HepG2 (cell line): Measurements from ENCODE around the gene RHOC. TPM values are rescaled to one million over a fixed set of nuclear protein-coding genes. Genes with fewer than 3 reads are reported as not detected.

Experiments
- FOXP1 ChIP-seq, 2 experiments: fragments of 450-650 bp in 1 of 2; IDR thresholded peaks; 2 replicates each; pipeline ENCODE4 v1.6.1; 2017 to 2018; ENCODE audit warnings: antibody characterized with exemption in 1 of 2
- MAZ ChIP-seq, 2 experiments: sonication (generic) in 1 of 2; formaldehyde crosslinking in 1 of 2; IDR thresholded peaks; 2 replicates each; pipeline versions ENCODE4 v1.5.0 to v1.6.1; 2012 to 2020; ENCODE audit warnings: low read depth in 2 of 2, mild to moderate bottlenecking in 2 of 2, borderline replicate concordance in 1 of 2, improper control_type of control experiment in 1 of 2, low read length in 1 of 2, missing genetic modification reagents in 1 of 2, moderate library complexity in 1 of 2
- SP4 ChIP-seq: sonication (generic); formaldehyde crosslinking; IDR thresholded peaks from 2 replicates; pipeline ENCODE4 v1.8.1; 2023; ENCODE audit warnings: mild to moderate bottlenecking, missing genetic modification reagents
- polyA plus RNA-seq, 8 experiments: library from polyadenylated mRNA; depleted of rRNA in 3 of 8; stranded (reverse) in 7 of 8; unstranded in 1 of 8; fragments of >200 nt; fragmentation: Illumina TruSeq in 4 of 8; extraction: Trizol in 4 of 8; gene quantifications; 2 replicates each; pipeline versions ENCODE4 v1.2.1 to v1.2.3, GENCODE V29; 2011 to 2016; ENCODE audit warnings: low read depth in 4 of 8, missing spikeins in 1 of 8, mixed read lengths in 1 of 8; ENCODE audit not compliant: insufficient read depth in 1 of 8
- total RNA-seq, 5 experiments: library from RNA; depleted of rRNA; stranded (reverse); fragments of >200 nt; fragmentation: Illumina TruSeq; extraction: Trizol; gene quantifications; 2 replicates each; pipeline ENCODE4 v1.2.3, GENCODE V29; 2016; ENCODE audit warnings: low read depth in 1 of 5
- TF ChIP-seq, protein P1 (sequence below): sonication (generic); formaldehyde crosslinking; IDR thresholded peaks from 2 replicates; pipeline ENCODE4 v1.5.0; 2020; ENCODE audit warnings: mild to moderate bottlenecking, missing genetic modification reagents
- TF ChIP-seq, protein P2 (sequence below): sonication (generic); formaldehyde crosslinking; IDR thresholded peaks from 2 replicates; pipeline ENCODE4 v1.5.1; 2020; ENCODE audit warnings: mild to moderate bottlenecking, missing genetic modification reagents

The RHOC gene
- total and polyA plus RNA-seq, 2 of the 13 experiments (the other 11 are each of a cell fraction or from before 2014, with no cell fraction given): 64.3 to 182 TPM

DNA sequence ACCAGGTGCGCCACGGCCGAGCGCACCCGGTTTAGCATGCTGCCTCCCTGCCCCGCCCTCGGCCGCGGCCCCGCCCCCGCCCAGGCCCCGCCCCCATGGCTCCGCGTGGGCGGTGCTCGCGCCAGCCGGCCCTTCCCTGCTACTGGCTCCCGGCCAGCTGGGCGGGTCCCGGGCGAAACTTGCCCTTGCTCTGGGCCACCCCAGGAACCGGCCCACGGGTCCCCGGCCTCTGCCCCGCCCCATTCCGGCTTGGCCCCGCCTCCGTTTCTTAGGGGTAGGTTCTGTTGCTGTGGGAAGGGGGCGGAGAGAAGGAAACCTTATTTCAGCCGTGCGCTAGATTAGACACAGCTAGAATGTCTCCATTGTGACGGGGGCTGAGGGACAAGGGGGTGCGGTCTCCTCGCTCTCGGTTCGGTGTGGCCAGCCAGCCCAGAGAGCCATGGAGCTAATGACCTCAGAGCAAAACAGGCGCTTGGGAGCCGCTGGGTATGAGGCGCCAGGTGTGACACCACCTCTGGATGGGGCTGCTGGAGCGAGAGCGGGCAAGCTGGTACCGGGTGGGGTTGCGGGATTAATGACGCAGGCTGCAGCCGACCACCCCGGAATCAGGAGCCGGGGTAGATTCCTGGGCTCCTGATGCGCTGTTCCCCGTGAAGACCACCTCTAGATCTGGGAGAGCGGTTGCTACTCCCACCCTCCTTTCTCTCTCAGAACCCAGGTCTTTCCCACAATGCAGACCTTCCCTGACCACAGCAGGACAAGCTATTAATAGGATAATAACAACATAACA is 8.5 kb upstream of the RHOC start, which contains the start of gene PPM1J (continued):
- TF ChIP-seq, protein P1, sequence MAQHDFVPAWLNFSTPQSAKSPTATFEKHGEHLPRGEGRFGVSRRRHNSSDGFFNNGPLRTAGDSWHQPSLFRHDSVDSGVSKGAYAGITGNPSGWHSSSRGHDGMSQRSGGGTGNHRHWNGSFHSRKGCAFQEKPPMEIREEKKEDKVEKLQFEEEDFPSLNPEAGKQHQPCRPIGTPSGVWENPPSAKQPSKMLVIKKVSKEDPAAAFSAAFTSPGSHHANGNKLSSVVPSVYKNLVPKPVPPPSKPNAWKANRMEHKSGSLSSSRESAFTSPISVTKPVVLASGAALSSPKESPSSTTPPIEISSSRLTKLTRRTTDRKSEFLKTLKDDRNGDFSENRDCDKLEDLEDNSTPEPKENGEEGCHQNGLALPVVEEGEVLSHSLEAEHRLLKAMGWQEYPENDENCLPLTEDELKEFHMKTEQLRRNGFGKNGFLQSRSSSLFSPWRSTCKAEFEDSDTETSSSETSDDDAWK (CRISPR knock-in tag): no peak
- TF ChIP-seq MAZ (IDR thresholded peaks at IDR 0.05; ENCODE audit: borderline replicate concordance, low read depth, low read length) (no peak), MAZ (CRISPR knock-in tag; IDR thresholded peaks at IDR 0.05; ENCODE audit: low read depth) (no peak), SP4 (peak; percentile 70), FOXP1 (IDR thresholded peaks at IDR 0.05) (no peak), FOXP1 (CRISPR knock-in tag; IDR thresholded peaks at IDR 0.05) (no peak)
- TF ChIP-seq, protein P2, sequence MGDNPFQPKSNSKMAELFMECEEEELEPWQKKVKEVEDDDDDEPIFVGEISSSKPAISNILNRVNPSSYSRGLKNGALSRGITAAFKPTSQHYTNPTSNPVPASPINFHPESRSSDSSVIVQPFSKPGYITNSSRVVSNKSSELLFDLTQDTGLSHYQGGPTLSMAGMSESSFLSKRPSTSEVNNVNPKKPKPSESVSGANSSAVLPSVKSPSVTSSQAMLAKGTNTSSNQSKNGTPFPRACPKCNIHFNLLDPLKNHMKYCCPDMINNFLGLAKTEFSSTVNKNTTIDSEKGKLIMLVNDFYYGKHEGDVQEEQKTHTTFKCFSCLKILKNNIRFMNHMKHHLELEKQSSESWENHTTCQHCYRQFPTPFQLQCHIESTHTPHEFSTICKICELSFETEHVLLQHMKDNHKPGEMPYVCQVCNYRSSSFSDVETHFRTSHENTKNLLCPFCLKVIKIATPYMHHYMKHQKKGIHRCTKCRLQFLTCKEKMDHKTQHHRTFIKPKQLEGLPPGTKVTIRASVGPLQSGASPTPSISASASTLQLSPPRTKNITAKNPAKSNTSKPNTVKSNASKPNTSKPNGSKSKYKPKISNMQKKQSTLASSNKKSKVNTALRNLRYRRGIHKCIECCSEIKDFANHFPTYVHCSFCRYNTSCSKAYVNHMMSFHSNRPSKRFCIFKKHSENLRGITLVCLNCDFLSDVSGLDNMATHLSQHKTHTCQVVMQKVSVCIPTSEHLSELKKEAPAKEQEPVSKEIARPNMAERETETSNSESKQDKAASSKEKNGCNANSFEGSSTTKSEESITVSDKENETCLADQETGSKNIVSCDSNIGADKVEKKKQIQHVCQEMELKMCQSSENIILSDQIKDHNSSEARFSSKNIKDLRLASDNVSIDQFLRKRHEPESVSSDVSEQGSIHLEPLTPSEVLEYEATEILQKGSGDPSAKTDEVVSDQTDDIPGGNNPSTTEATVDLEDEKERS (CRISPR knock-in tag): no peak
- TF ChIP-seq, all 625 proteins: peak for 24
